ENCODE data around the gene MARK3.

The MARK3 gene

GRCh38 chr14:103552011-103552845 is 167.0 kb downstream of the MARK3 start:
- Histone ChIP-seq H3K9me3 (no peaks in the 10 kb centered on the region), H3K4me1 (peaks cover 16 to 76% (median 50%) of the 10 kb centered on the region in 4 donors), H3K36me3 (no peaks in the 10 kb centered on the region), H3K27me3 (no peaks in the 10 kb centered on the region), H3K4me3 (peak overlapping the region; percentile 31 to 32), H3K27ac (peak overlapping the region; percentile 90 to 97)
- intact Hi-C loops (cut with DNase I; ENCODE audit: low total_unique reads): no loop called here
- peak; percentile 78 to 90 for DNase-seq
- no peak for TF ChIP-seq CTCF (IDR thresholded peaks at IDR 0.05)

- Histone ChIP-seq H3K4me3 (no peak overlapping the region), H3K36me3 (no peaks in the 10 kb centered on the region), H3K27ac (peak overlapping the region; percentile 90 to 97), H3K4me1 (peaks cover 16 to 82% (median 52%) of the 10 kb centered on the region in 4 donors), H3K9me3 (no peaks in the 10 kb centered on the region), H3K27me3 (no peaks in the 10 kb centered on the region)
- TF ChIP-seq CTCF (IDR thresholded peaks at IDR 0.05): no peak
- no peak for DNase-seq
- intact Hi-C loops (cut with DNase I; ENCODE audit: low total_unique reads): no loop called here
Measured at GRCh38 chr14:103552846-103553210, 167.6 kb downstream of the MARK3 start.
